GM12864 (cell line): ENCODE results near the gene ADORA2A.

ENCODE experiments used
- DNase-seq: peaks from one replicate; pipeline ENCODE4 v3.0.0-alpha.2; 2011; ENCODE audit warnings: low read depth
- H3K4me3 ChIP-seq: 2 replicates; pipeline ENCODE4 v1.5.1; 2011; ENCODE audit warnings: mild to moderate bottlenecking, low read depth, low read length, control low read depth
- CTCF ChIP-seq: IDR thresholded peaks from 2 replicates; pipeline ENCODE4 v1.5.1; 2011; ENCODE audit warnings: low read depth, mild to moderate bottlenecking, moderate library complexity, low read length, control low read depth, inconsistent platforms; ENCODE audit errors: missing control alignments

The ADORA2A gene

GRCh38 chr22:24427500-24428164 is at the start of gene ADORA2A:
Gene ADORA2A, plus strand, starts transcription at chr22:24427599. Its CDS starts 5,806 bp downstream, at chr22:24433405.
- H3K4me3 ChIP-seq = peak within 1 kb of the TSS; percentile 76
- TF ChIP-seq CTCF = no peak
- peak; percentile 66 for DNase-seq

GRCh38 chr22:24379536-24379935 is 47.9 kb upstream of the ADORA2A start:
- no peak overlapping the region for H3K4me3 ChIP-seq
- DNase-seq = no peak
- no peak for TF ChIP-seq CTCF

GRCh38 chr22:24380220-24380904 is 47.0 kb upstream of the ADORA2A start:
- no peak for DNase-seq
- no peak overlapping the region for H3K4me3 ChIP-seq
- no peak for TF ChIP-seq CTCF

GRCh38 chr22:24380905-24381230 is 46.5 kb upstream of the ADORA2A start:
- DNase-seq = no peak
- TF ChIP-seq CTCF = no peak
- H3K4me3 ChIP-seq = no peak overlapping the region

- no peak overlapping the region for H3K4me3 ChIP-seq
These were observed 44.3 kb upstream of the ADORA2A start for GRCh38 chr22:24383061-24383460.

GRCh38 chr22:24384131-24384530 is 43.3 kb upstream of the ADORA2A start:
- no peak for DNase-seq
- H3K4me3 ChIP-seq = no peak overlapping the region

More at GRCh38 chr22:24383061-24383460, 44.3 kb upstream of the ADORA2A start:
- DNase-seq = no peak
- no peak for TF ChIP-seq CTCF

More at GRCh38 chr22:24384131-24384530, 43.3 kb upstream of the ADORA2A start:
- TF ChIP-seq CTCF = no peak
